K562 (cell line): ENCODE results near the gene OR2J3.

Experiments
- CBX5 ChIP-seq: IDR thresholded peaks from 2 replicates; pipeline ENCODE4 v1.6.1; 2014; ENCODE audit warnings: low read depth, borderline replicate concordance
- EGR1 ChIP-seq: fragments of 450-650 bp; conservative IDR thresholded peaks from 2 replicates; pipeline ENCODE4 v1.6.1; 2017; ENCODE audit warnings: mild to moderate bottlenecking
- ELK1 ChIP-seq: sonication (generic); formaldehyde crosslinking; IDR thresholded peaks from 2 replicates; pipeline ENCODE4 v1.8.1; 2022; ENCODE audit warnings: missing genetic modification reagents
- FOSL1 ChIP-seq: fragments of 200-800 bp; sonication (Bioruptor generic); conservative IDR thresholded peaks from 2 replicates; pipeline ENCODE4 v1.6.1; 2016; ENCODE audit warnings: missing genetic modification characterization, missing compliant biosample characterization
- KAT2B ChIP-seq: IDR thresholded peaks from one replicate; pipeline ENCODE4 v1.6.1; 2012; ENCODE audit warnings: low read depth, mild to moderate bottlenecking, control low read depth, inconsistent platforms, low read length, moderate library complexity
- POLR2AphosphoS5 ChIP-seq: IDR thresholded peaks from 2 replicates; pipeline ENCODE4 v1.6.1; 2011; ENCODE audit warnings: mild to moderate bottlenecking, low read depth, low read length, moderate library complexity; ENCODE audit not compliant: control insufficient read depth, insufficient read depth
- SMAD3 ChIP-seq: fragments of 450-650 bp; formaldehyde crosslinking; conservative IDR thresholded peaks from 2 replicates; pipeline ENCODE4 v1.4.0; 2020; ENCODE audit warnings: mild to moderate bottlenecking
- TAF1 ChIP-seq: IDR thresholded peaks from 2 replicates; pipeline ENCODE4 v1.6.1; 2011; ENCODE audit warnings: mild to moderate bottlenecking, low read length, moderate library complexity; ENCODE audit not compliant: insufficient read depth, control insufficient read depth, severe bottlenecking; ENCODE audit errors: extremely low read depth
- ZNF24 ChIP-seq: fragments of 450-650 bp; IDR thresholded peaks from 2 replicates; pipeline ENCODE4 v1.6.1; 2016
- ZNF780A ChIP-seq: fragments of 250-450 bp; sonication (Bioruptor Pico); IDR thresholded peaks from 2 replicates; pipeline ENCODE4 v1.5.0; 2021; ENCODE audit warnings: mild to moderate bottlenecking

- TF ChIP-seq CBX5 (no peak), ELK1 (CRISPR knock-in tag) (no peak), ZNF24 (no peak), ZNF780A (no peak), EGR1 (no peak), SMAD3 (CRISPR knock-in tag) (no peak), TAF1 (no peak), FOSL1 (tag) (no peak), KAT2B (no peak), POLR2AphosphoS5 (no peak)
These were observed 4.3 kb downstream of the OR2J3 start for GRCh38 chr6:29112135-29112534.
